GM18498 (cell line): ENCODE measurements around the gene CHCT1.

ENCODE experiments used
- ATAC-seq: cut with Tn5 transposase; IDR thresholded peaks from one replicate; pipeline ENCODE4 v1.9.1; 2021; ENCODE audit warnings: mild to moderate bottlenecking, moderate library complexity; ENCODE audit not compliant: unreplicated experiment

The CHCT1 gene

GRCh38 chr17:60439501-60439900 is 17.2 kb downstream of the CHCT1 start:
- ATAC-seq: no peak

GRCh38 chr17:60442271-60443173 is 20.2 kb downstream of the CHCT1 start:
- no peak for ATAC-seq

GRCh38 chr17:60443713-60444112 is 21.4 kb downstream of the CHCT1 start:
- ATAC-seq: no peak

GRCh38 chr17:60445144-60445543 is 22.9 kb downstream of the CHCT1 start:
- ATAC-seq: no peak

GRCh38 chr17:60447375-60447774 is 25.1 kb downstream of the CHCT1 start:
- ATAC-seq: no peak

GRCh38 chr17:60451071-60451470 is 28.8 kb downstream of the CHCT1 start:
- ATAC-seq: no peak

- no peak for ATAC-seq
Observed at GRCh38 chr17:60451965-60452364, 29.7 kb downstream of the CHCT1 start.

GRCh38 chr17:60455378-60455777 is 33.1 kb downstream of the CHCT1 start:
- ATAC-seq: no peak

GRCh38 chr17:60457148-60457547 is 34.9 kb downstream of the CHCT1 start:
- ATAC-seq: no peak

GRCh38 chr17:60461584-60461983 is 39.3 kb downstream of the CHCT1 start:
- ATAC-seq: no peak

GRCh38 chr17:60463157-60463835 is 41.0 kb downstream of the CHCT1 start:
- ATAC-seq: no peak

GRCh38 chr17:60464343-60464742 is 42.1 kb downstream of the CHCT1 start:
- ATAC-seq: no peak

GRCh38 chr17:60468371-60468770 is 46.1 kb downstream of the CHCT1 start:
- no peak for ATAC-seq

GRCh38 chr17:60471451-60471850 is 49.2 kb downstream of the CHCT1 start:
- ATAC-seq: no peak

- ATAC-seq: no peak
Observed at GRCh38 chr17:60472449-60472848, 50.2 kb downstream of the CHCT1 start.

- ATAC-seq: no peak
Observed at GRCh38 chr17:60473788-60474187, 51.5 kb downstream of the CHCT1 start.
